Keratinocyte (primary cell): ENCODE data around the gene CDH10. TPM values are rescaled to one million over a fixed set of nuclear protein-coding genes. Genes with fewer than 3 reads are reported as not detected.

Source experiments
- DNase-seq: peaks from one replicate; pipeline ENCODE4 v3.0.0-alpha.2; 2011; ENCODE audit warnings: low read depth, missing footprints, low spot score
- FAIRE-seq: peaks from 2 replicates; lab custom pipeline; 2011; peaks lifted over from hg19 to GRCh38; lab: Jason Lieb, UNC
- H2AFZ ChIP-seq: 2 replicates; pipeline ENCODE4 v1.6.0; 2012; ENCODE audit warnings: low read length, control low read depth, inconsistent platforms; ENCODE audit not compliant: control insufficient read depth
- H3K27ac ChIP-seq: 2 replicates; pipeline ENCODE4 v1.5.1; 2011; ENCODE audit warnings: low read length; ENCODE audit not compliant: control insufficient read depth, insufficient read depth
- H3K27me3 ChIP-seq: 3 replicates; pipeline ENCODE4 v1.6.0; 2011; ENCODE audit warnings: low read length; ENCODE audit not compliant: control insufficient read depth, insufficient read depth; ENCODE audit errors: extremely low read depth
- H3K36me3 ChIP-seq, 2 experiments: 2 replicates in 1 of 2; 3 replicates in 1 of 2; pipeline ENCODE4 v1.5.1; 2011; ENCODE audit warnings: low read length in 2 of 2, mild to moderate bottlenecking in 1 of 2; ENCODE audit not compliant: control insufficient read depth in 2 of 2, insufficient read depth in 2 of 2; ENCODE audit errors: extremely low read depth in 1 of 2
- H3K4me1 ChIP-seq: 3 replicates; pipeline ENCODE4 v1.5.1; 2011; ENCODE audit warnings: low read length; ENCODE audit not compliant: control insufficient read depth, insufficient read depth; ENCODE audit errors: extremely low read depth
- H3K4me2 ChIP-seq: 3 replicates; pipeline ENCODE4 v1.6.0; 2011; ENCODE audit warnings: low read depth, low read length; ENCODE audit not compliant: control insufficient read depth, insufficient read depth; ENCODE audit errors: extremely low read depth
- H3K4me3 ChIP-seq, 3 experiments: fragments of 200-600 bp in 1 of 3; sonication (generic) in 1 of 3; 2 replicates in 2 of 3; 3 replicates in 1 of 3; pipeline ENCODE4 v1.5.1; 2011 to 2016; ENCODE audit warnings: low read length in 3 of 3, mild to moderate bottlenecking in 3 of 3, control low read depth in 2 of 3, inconsistent platforms in 1 of 3, low read depth in 1 of 3, mixed read lengths in 1 of 3, mixed run types in 1 of 3, moderate library complexity in 1 of 3; ENCODE audit not compliant: control insufficient read depth in 2 of 3, insufficient read depth in 2 of 3; ENCODE audit errors: extremely low read depth in 1 of 3
- H3K79me2 ChIP-seq: 2 replicates; pipeline ENCODE4 v1.6.0; 2012; ENCODE audit warnings: low read length; ENCODE audit not compliant: control insufficient read depth, insufficient read depth
- H3K9ac ChIP-seq: 3 replicates; pipeline ENCODE4 v1.6.0; 2011; ENCODE audit warnings: low read length; ENCODE audit not compliant: control insufficient read depth, insufficient read depth; ENCODE audit errors: extremely low read depth
- H3K9me1 ChIP-seq: 3 replicates; pipeline ENCODE4 v1.6.0; 2011; ENCODE audit warnings: low read length; ENCODE audit not compliant: control insufficient read depth, insufficient read depth; ENCODE audit errors: extremely low read depth
- H3K9me3 ChIP-seq: 2 replicates; pipeline ENCODE4 v1.5.1; 2012; ENCODE audit warnings: low read depth, low read length; ENCODE audit not compliant: control insufficient read depth
- H4K20me1 ChIP-seq: 3 replicates; pipeline ENCODE4 v1.6.0; 2011; ENCODE audit warnings: low read length; ENCODE audit not compliant: control insufficient read depth, insufficient read depth; ENCODE audit errors: extremely low read depth
- CTCF ChIP-seq, 3 experiments: IDR thresholded peaks in 1 of 3; conservative IDR thresholded peaks in 1 of 3; optimal IDR thresholded peaks in 1 of 3; 2 replicates in 2 of 3; 3 replicates in 1 of 3; pipeline versions ENCODE3 to v1.5.1; 2011; ENCODE audit warnings: low read length in 3 of 3, mild to moderate bottlenecking in 3 of 3, moderate library complexity in 2 of 3, control low read depth in 1 of 3, inconsistent platforms in 1 of 3; ENCODE audit not compliant: insufficient read depth in 2 of 3; ENCODE audit errors: extremely low read depth in 1 of 3
- EZH2 ChIP-seq: IDR thresholded peaks from one replicate; pipeline ENCODE4 v1.6.1; 2012; ENCODE audit warnings: inconsistent platforms, mild to moderate bottlenecking, low read length, moderate library complexity
- dilution Hi-C: fragments of 300-500 bp; cut with MboI; formaldehyde crosslinking; loops from one replicate; pipeline ENCODE4 v1.7.0; 2020; ENCODE audit warnings: low sequenced_read_pairs; ENCODE audit not compliant: extremely low pct_ligation_motif_present
- polyA plus RNA-seq, 5 experiments: library from polyadenylated mRNA; depleted of rRNA in 3 of 5; stranded (reverse) in 3 of 5; stranded (forward) in 1 of 5; unstranded in 1 of 5; fragments of >200 nt; gene quantifications; 1 replicate in 1 of 5; 2 replicates in 3 of 5; 3 replicates in 1 of 5; pipeline versions ENCODE4 v1.2.1 to v1.2.3, GENCODE V29; 2011 to 2012; ENCODE audit warnings: missing spikeins in 2 of 5, low read depth in 1 of 5, low replicate concordance in 1 of 5

The CDH10 gene
- polyA plus RNA-seq, 1 donor (not counting 4 experiments of a cell fraction or from before 2014, with no cell fraction given) = 0.26 TPM

GRCh38 chr5:24615159-24615558 is 29.6 kb downstream of the CDH10 start:
- no peaks in the 10 kb centered on the region for H4K20me1 ChIP-seq
- H3K4me3 ChIP-seq = no peak overlapping the region
- H2AFZ ChIP-seq = no peak overlapping the region
- no peaks in the 10 kb centered on the region for H3K9me1 ChIP-seq
- FAIRE-seq = no peak
- H3K27ac ChIP-seq = no peak overlapping the region
- H3K36me3 ChIP-seq = no peaks in the 10 kb centered on the region
- H3K4me1 ChIP-seq = no peaks in the 10 kb centered on the region
- H3K27me3 ChIP-seq = no peaks in the 10 kb centered on the region
- TF ChIP-seq EZH2 (no peak), CTCF (optimal IDR thresholded peaks at IDR 0.05 in 1 of 3, IDR thresholded peaks at IDR 0.05 in 1 of 3, conservative IDR thresholded peaks at IDR 0.05 in 1 of 3; ENCODE audit: extremely low read depth in 1 of 3, insufficient read depth in 2 of 3, low read length in 3 of 3) (no peak)
- H3K9ac ChIP-seq = no peak overlapping the region
- dilution Hi-C loops = no loop called here
- no peaks in the 10 kb centered on the region for H3K9me3 ChIP-seq
- DNase-seq = no peak
- no peaks in the 10 kb centered on the region for H3K79me2 ChIP-seq
- H3K4me2 ChIP-seq = no peak overlapping the region

GRCh38 chr5:24609706-24610105 is 35.1 kb downstream of the CDH10 start:
- no peaks in the 10 kb centered on the region for H4K20me1 ChIP-seq
- no peak overlapping the region for H2AFZ ChIP-seq
- H3K4me1 ChIP-seq = no peaks in the 10 kb centered on the region
- no peaks in the 10 kb centered on the region for H3K36me3 ChIP-seq
- no peak overlapping the region for H3K9ac ChIP-seq
- no peaks in the 10 kb centered on the region for H3K9me1 ChIP-seq
- dilution Hi-C loops = no loop called here
- H3K9me3 ChIP-seq = no peaks in the 10 kb centered on the region
- TF ChIP-seq CTCF (optimal IDR thresholded peaks at IDR 0.05 in 1 of 3, IDR thresholded peaks at IDR 0.05 in 1 of 3, conservative IDR thresholded peaks at IDR 0.05 in 1 of 3; ENCODE audit: extremely low read depth in 1 of 3, insufficient read depth in 2 of 3, low read length in 3 of 3) = no peak
- TF ChIP-seq EZH2 = no peak
- DNase-seq = no peak
- no peak for FAIRE-seq
- no peaks in the 10 kb centered on the region for H3K79me2 ChIP-seq
- H3K27me3 ChIP-seq = no peaks in the 10 kb centered on the region
- no peak overlapping the region for H3K27ac ChIP-seq
- no peak overlapping the region for H3K4me3 ChIP-seq
- H3K4me2 ChIP-seq = no peak overlapping the region
